Keratinocyte (primary cell): Measurements from ENCODE around the gene MSANTD1.

Experiments used
- EZH2 ChIP-seq: IDR thresholded peaks from one replicate; pipeline ENCODE4 v1.6.1; 2012; ENCODE audit warnings: inconsistent platforms, mild to moderate bottlenecking, low read length, moderate library complexity
- TF ChIP-seq, protein P1 (sequence below), 3 experiments: IDR thresholded peaks in 1 of 3; conservative IDR thresholded peaks in 1 of 3; optimal IDR thresholded peaks in 1 of 3; 2 replicates in 2 of 3; 3 replicates in 1 of 3; pipeline versions ENCODE3 to v1.5.1; 2011; ENCODE audit warnings: low read length in 3 of 3, mild to moderate bottlenecking in 3 of 3, moderate library complexity in 2 of 3, control low read depth in 1 of 3, inconsistent platforms in 1 of 3; ENCODE audit not compliant: insufficient read depth in 2 of 3; ENCODE audit errors: extremely low read depth in 1 of 3

DNA sequence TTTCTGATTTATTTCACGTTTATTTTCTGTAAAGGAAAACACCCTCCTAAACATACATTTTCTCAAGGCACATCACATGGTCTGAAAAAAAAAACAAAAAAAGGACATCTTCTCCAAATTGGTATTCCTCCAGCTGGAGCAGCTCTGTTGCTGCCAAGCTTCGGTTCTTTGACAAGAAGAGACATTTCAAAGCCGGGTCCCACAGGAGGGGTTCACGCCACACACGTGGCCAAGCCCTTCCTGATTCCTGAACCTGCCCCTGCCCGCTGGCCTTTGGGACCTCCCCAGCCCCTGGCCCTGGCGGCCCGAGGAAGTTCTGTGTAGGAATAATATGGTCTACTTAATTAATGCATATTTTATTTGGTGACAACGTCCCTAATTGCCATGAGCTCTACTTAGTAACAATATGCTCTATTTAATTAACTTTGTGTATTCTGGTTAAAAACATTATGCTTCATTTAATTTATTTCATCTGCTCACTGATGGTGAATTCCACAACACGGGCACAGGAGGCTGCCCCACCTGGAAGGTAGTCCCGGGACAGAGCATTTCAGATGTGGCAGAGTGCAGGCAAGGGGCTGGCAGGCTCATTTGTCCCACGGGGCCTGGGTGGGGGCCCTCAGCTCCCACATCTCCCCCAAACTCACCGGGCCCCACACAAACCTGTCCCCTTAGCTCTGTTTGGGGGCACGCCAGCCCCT lies 38.5 kb downstream of the MSANTD1 start:
- TF ChIP-seq, protein P1, sequence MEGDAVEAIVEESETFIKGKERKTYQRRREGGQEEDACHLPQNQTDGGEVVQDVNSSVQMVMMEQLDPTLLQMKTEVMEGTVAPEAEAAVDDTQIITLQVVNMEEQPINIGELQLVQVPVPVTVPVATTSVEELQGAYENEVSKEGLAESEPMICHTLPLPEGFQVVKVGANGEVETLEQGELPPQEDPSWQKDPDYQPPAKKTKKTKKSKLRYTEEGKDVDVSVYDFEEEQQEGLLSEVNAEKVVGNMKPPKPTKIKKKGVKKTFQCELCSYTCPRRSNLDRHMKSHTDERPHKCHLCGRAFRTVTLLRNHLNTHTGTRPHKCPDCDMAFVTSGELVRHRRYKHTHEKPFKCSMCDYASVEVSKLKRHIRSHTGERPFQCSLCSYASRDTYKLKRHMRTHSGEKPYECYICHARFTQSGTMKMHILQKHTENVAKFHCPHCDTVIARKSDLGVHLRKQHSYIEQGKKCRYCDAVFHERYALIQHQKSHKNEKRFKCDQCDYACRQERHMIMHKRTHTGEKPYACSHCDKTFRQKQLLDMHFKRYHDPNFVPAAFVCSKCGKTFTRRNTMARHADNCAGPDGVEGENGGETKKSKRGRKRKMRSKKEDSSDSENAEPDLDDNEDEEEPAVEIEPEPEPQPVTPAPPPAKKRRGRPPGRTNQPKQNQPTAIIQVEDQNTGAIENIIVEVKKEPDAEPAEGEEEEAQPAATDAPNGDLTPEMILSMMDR (optimal IDR thresholded peaks at IDR 0.05 in 1 of 3, IDR thresholded peaks at IDR 0.05 in 1 of 3, conservative IDR thresholded peaks at IDR 0.05 in 1 of 3; ENCODE audit: extremely low read depth in 1 of 3, insufficient read depth in 2 of 3, low read length in 3 of 3) = no peak
- TF ChIP-seq EZH2 = no peak
